AG04450 (cell line): Measurements from ENCODE around the gene PRRX1. TPM values are rescaled to one million over a fixed set of nuclear protein-coding genes. Genes with fewer than 3 reads are reported as not detected.

ENCODE experiments used
- CTCF ChIA-PET: fragments of 300-600, 350-600 bp; formaldehyde crosslinking; extraction: SDS; loops from one replicate; lab custom pipeline; 2022; ENCODE audit warnings: antibody characterized with exemption, inconsistent platforms; lab: Charles Lee
- POLR2A ChIA-PET: fragments of 350-600 bp; formaldehyde crosslinking; extraction: SDS; loops from one replicate; lab custom pipeline; 2021; ENCODE audit warnings: antibody characterized with exemption, inconsistent platforms; lab: Yijun Ruan, JAX
- DNase-seq: peaks from one replicate; pipeline ENCODE4 v3.0.0-alpha.2; 2011; ENCODE audit warnings: low read depth, low spot score
- H3K27ac ChIP-seq: one replicate; pipeline ENCODE4 v1.5.1; 2012; ENCODE audit warnings: low read depth, low read length, control low read depth
- H3K27me3 ChIP-seq: one replicate; pipeline ENCODE4 v1.6.0; 2012; ENCODE audit warnings: low read length; ENCODE audit not compliant: control insufficient read depth, insufficient read depth
- H3K4me3 ChIP-seq: 2 replicates; pipeline ENCODE4 v1.5.1; 2011; ENCODE audit warnings: mild to moderate bottlenecking, low read depth, low read length, control low read depth
- H3K9me3 ChIP-seq: 2 replicates; pipeline ENCODE4 v1.5.1; 2012; ENCODE audit warnings: low read length; ENCODE audit not compliant: control insufficient read depth, insufficient read depth
- polyA plus RNA-seq: library from polyadenylated mRNA; depleted of rRNA; stranded (reverse); fragments of >200 nt; gene quantifications from 2 replicates; pipeline ENCODE4 v1.2.3, GENCODE V29; 2011
- TF ChIP-seq, protein P1 (sequence below): IDR thresholded peaks from 2 replicates; pipeline ENCODE4 v1.5.1; 2011; ENCODE audit warnings: low read depth, low read length, control low read depth, inconsistent platforms

Gene PRRX1
- polyA plus RNA-seq, 1 experiment: 107 TPM

GRCh38 chr1:170660281-170660713 is 3.6 kb upstream of the PRRX1 start:
- Histone ChIP-seq H3K9me3 (peaks cover 5% of the 10 kb centered on the region; the same call in 1 of the 2 replicates), H3K4me3 (no peak overlapping the region), H3K27me3 (no peaks in the 10 kb centered on the region), H3K27ac (no peak overlapping the region)
- POLR2A ChIA-PET: interaction anchor here (0.5 to 1.0 kb wide), 2 partner anchors 26 to 129 kb away, joined by 3 read pairs; no protein-coding TSS in a partner anchor
- TF ChIP-seq, protein P1, sequence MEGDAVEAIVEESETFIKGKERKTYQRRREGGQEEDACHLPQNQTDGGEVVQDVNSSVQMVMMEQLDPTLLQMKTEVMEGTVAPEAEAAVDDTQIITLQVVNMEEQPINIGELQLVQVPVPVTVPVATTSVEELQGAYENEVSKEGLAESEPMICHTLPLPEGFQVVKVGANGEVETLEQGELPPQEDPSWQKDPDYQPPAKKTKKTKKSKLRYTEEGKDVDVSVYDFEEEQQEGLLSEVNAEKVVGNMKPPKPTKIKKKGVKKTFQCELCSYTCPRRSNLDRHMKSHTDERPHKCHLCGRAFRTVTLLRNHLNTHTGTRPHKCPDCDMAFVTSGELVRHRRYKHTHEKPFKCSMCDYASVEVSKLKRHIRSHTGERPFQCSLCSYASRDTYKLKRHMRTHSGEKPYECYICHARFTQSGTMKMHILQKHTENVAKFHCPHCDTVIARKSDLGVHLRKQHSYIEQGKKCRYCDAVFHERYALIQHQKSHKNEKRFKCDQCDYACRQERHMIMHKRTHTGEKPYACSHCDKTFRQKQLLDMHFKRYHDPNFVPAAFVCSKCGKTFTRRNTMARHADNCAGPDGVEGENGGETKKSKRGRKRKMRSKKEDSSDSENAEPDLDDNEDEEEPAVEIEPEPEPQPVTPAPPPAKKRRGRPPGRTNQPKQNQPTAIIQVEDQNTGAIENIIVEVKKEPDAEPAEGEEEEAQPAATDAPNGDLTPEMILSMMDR: no peak
- no peak for DNase-seq
- CTCF ChIA-PET: interaction anchor here (1.1 to 1.4 kb wide), 2 partner anchors 10 to 15 kb away, joined by 3 to 4 read pairs; no protein-coding TSS in a partner anchor

- peak overlapping the region; percentile 94 for H3K4me3 ChIP-seq
- CTCF ChIA-PET: interaction anchor here (0.8 kb wide), 1 partner anchor 14 kb away, joined by 3 read pairs; no protein-coding TSS in a partner anchor
- H3K27ac ChIP-seq: peak overlapping the region; percentile 21
- peaks cover 11% of the 10 kb centered on the region for H3K9me3 ChIP-seq
- DNase-seq: no peak
- H3K27me3 ChIP-seq: no peaks in the 10 kb centered on the region
- TF ChIP-seq, protein P1: no peak
- POLR2A ChIA-PET: interaction anchor here (0.5 to 1.0 kb wide), 2 partner anchors 27 to 130 kb away, joined by 3 read pairs; no protein-coding TSS in a partner anchor
These were observed 2.9 kb upstream of the PRRX1 start for GRCh38 chr1:170660871-170661645.

DNA sequence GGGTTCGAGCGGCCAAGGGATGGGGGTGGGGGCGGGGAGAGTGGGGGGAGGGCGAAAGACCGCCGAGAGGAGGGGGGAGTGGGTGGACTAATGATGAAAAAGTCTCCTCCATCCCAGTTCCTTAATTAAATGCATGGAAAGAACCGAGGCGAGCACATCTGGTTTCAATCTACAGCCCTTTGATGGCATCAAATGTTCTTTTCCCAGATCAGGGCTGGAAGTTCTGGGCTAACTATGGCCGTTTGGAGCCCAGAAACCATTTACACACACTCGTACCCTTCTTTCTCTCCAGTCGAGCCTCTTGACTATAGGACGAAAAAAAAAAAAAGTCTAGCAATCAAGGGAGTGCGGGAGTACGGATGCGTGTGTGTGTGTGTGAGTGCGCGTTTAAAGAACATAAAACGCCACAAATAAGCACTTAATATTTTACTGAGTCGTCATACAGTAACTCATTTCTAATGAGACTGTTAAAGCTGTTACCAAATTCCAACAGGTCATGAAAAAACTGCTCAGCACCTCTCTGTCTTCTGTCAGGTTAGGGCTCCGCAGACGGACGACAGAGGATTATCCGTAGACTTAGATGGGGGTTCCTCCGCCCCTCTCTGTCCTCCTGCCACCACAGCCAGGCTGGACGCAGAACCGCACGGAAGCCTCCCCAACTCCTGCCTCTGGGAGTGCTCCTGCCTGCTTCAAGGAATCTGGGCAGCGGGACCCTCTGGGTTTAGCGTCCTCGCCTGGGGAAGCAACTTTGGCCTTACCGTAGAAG is 2.1 kb upstream of the PRRX1 start:
- H3K27me3 ChIP-seq: no peaks in the 10 kb centered on the region
- ChIA-PET POLR2A (interaction anchor here (0.7 to 1.0 kb wide), 2 partner anchors 130 to 270 kb away, joined by 3 read pairs; partner anchors contain the start of gene GORAB), CTCF (interaction anchor here (0.8 kb wide), 1 partner anchor 13 kb away, joined by 3 read pairs; no protein-coding TSS in a partner anchor)
- DNase-seq: no peak
- H3K27ac ChIP-seq: peak overlapping the region; percentile 89
- peaks cover 18% of the 10 kb centered on the region for H3K9me3 ChIP-seq
- H3K4me3 ChIP-seq: peak overlapping the region; percentile 94
- TF ChIP-seq, protein P1: peak; percentile 33

DNA sequence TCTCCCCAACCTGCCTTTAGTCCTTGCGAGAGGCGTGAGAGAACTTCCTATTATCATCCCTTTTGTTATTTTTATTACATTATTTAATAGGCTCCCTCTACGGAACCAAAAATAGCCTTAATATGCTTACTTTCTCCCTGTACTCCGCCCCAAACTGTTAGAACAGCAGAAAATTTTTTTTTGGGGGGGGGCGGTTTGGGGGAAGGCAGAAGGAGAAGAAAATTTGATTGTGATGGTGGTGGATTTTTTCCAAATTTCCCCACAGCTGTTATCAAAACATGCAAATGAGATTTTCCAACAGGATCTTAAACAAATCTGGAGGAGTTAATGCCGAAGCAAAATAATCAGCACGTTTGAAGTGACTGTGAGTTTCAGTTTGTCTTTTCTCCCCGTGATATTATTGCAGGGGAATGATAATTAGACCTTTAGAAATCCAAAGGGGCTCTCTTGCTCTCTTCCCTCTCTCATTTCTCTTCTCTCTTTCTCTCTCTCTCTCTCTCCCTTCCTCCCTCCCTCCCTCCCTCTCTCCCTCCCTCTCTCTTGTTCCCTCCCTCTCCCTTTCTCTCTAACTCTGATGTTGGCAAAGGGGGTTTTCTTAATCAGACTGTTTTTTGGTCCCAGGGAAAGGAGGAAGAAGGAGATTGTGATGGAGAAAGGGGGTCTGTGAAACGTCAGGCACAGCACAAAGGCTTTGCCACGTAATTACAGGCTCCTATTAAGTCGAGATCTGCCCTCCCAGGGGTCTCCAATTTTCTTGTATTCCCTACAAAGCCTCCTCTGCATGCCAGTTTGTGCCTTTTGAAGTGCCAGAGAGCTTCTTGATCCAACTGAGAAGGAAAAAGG is 1.1 kb upstream of the PRRX1 start:
- Histone ChIP-seq H3K4me3 (peak overlapping the region; percentile 94), H3K27me3 (no peaks in the 10 kb centered on the region), H3K9me3 (peaks cover 21% of the 10 kb centered on the region), H3K27ac (peak overlapping the region; percentile 89)
- DNase-seq: no peak
- ChIA-PET CTCF (interaction anchor here (0.8 to 1.8 kb wide), 2 partner anchors 10 to 26 kb away, joined by 3 to 4 read pairs; no protein-coding TSS in a partner anchor), POLR2A (interaction anchor here (0.7 to 1.0 kb wide), 3 partner anchors 131 to 716 kb away, joined by 3 to 4 read pairs (median 3); partner anchors contain the start of gene GORAB)
- TF ChIP-seq, protein P1: no peak
